ENCODE data around the gene EIPR1. TPM values are rescaled to one million over a fixed set of nuclear protein-coding genes. Genes with fewer than 3 reads are reported as not detected.
A peak's percentile ranks its signal among the peaks of the same experiment; 100 is the strongest.

Gene EIPR1
- total RNA-seq, 1 experiment from 2014 or later: 27.8 TPM

DNA sequence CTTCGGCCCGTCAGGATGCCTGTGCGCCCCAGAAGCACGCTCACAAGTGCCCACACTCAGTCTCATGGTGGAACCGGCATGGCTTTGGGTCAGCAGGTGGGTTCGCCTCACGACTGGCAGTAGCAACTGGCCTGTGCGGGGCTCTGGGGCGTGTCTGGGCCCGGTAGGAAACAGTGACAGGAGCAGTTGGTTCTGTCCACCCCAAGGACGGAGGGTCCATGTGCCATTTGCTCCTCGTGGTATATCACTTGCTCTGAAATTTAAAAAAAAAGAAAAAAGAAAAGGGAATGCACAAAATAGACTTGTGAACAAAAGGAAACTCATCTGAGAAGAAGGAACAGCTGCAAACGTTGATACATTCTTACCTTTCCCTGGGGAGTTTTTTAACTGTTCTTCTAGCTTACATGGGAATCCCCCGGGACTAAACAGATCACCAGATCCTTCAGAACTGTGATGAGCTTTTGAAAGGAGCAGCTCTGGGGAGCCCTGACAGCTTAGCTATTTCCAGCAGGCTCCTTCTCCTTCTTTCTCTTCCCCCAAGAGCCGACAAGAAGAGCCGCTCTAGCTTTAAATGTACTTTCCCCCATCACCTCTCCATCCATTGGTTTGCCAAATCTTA, 44.7 kb upstream of the EIPR1 start:
- H2BK120ac ChIP-seq (ENCODE audit: low read depth, low read length, poor library complexity, severe bottlenecking): no peak overlapping the region
- no peaks in the 10 kb centered on the region for H3K9me3 ChIP-seq (ENCODE audit: control insufficient read depth, low read depth, low read length)
- H3K79me1 ChIP-seq (ENCODE audit: insufficient read depth, low read depth, low read length, poor library complexity, severe bottlenecking): no peaks in the 10 kb centered on the region
- H3K36me3 Mint-ChIP-seq (ENCODE audit: insufficient read depth in 1 of 3, low read depth in 3 of 3): peaks cover 14 to 38% (median 22%) of the 10 kb centered on the region in 3 experiments; a peak in 6 of 7 replicates
- no peak overlapping the region for H3K18ac ChIP-seq (ENCODE audit: insufficient read length, low read depth, low read length)
- H2BK15ac ChIP-seq (ENCODE audit: low read depth, low read length): no peak overlapping the region
- no peak overlapping the region for H3K23ac ChIP-seq (ENCODE audit: insufficient read length, low read depth, low read length)
- no peaks in the 10 kb centered on the region; a peak in 1 of 4 replicates for H3K4me1 Mint-ChIP-seq
- no peaks in the 10 kb centered on the region for H3K27me3 ChIP-seq (ENCODE audit: insufficient read depth, low read length)
- H3T11ph ChIP-seq (ENCODE audit: low read length): no peak overlapping the region
- H2AFZ ChIP-seq (ENCODE audit: low read length): no peak overlapping the region
- no peak overlapping the region for H3K9ac ChIP-seq (ENCODE audit: extremely low read depth, insufficient read length, low read length)
- 0 out of 7 replicates have a peak overlapping the region, but pooled peaks of 1 of the 3 experiments have one; percentile 40 for H3K27ac Mint-ChIP-seq
- WGBS (ENCODE audit: extremely low coverage, insufficient read length, low lambda C conversion rate): no CpG with 5 or more reads among the region's 16 CpGs
- H4K20me1 ChIP-seq (ENCODE audit: control insufficient read depth, insufficient read depth, insufficient read length): no peaks in the 10 kb centered on the region
- no peak overlapping the region for H2AK5ac ChIP-seq (ENCODE audit: insufficient read length, low read length)
- no peak overlapping the region for H3K27ac ChIP-seq (ENCODE audit: insufficient read length, low read depth, low read length)
- no peaks in the 10 kb centered on the region for H3K79me2 ChIP-seq (ENCODE audit: insufficient read depth, low read length)
- H3K14ac ChIP-seq (ENCODE audit: insufficient read depth, low read length): no peak overlapping the region
- no peak overlapping the region for H3K4me3 Mint-ChIP-seq
- no peak overlapping the region for H4K5ac ChIP-seq (ENCODE audit: insufficient read length, low read depth, low read length)
- H3K9me3 Mint-ChIP-seq: no peaks in the 10 kb centered on the region
- no peak overlapping the region for H4K91ac ChIP-seq (ENCODE audit: insufficient read length, low read depth, low read length)
- no peak overlapping the region for H2BK12ac ChIP-seq (ENCODE audit: insufficient read length, low read depth, low read length)
- no peak overlapping the region for H3K4ac ChIP-seq (ENCODE audit: low read depth, low read length)
- H2BK20ac ChIP-seq (ENCODE audit: low read depth, low read length, poor library complexity, severe bottlenecking): no peak overlapping the region
- no peak overlapping the region for H3K56ac ChIP-seq (ENCODE audit: insufficient read length, low read depth, low read length)
- H3K23me2 ChIP-seq (ENCODE audit: insufficient read length, low read depth, low read length, poor library complexity, severe bottlenecking): no peaks in the 10 kb centered on the region
- DNase-seq: no peak
- TF ChIP-seq, protein P1, sequence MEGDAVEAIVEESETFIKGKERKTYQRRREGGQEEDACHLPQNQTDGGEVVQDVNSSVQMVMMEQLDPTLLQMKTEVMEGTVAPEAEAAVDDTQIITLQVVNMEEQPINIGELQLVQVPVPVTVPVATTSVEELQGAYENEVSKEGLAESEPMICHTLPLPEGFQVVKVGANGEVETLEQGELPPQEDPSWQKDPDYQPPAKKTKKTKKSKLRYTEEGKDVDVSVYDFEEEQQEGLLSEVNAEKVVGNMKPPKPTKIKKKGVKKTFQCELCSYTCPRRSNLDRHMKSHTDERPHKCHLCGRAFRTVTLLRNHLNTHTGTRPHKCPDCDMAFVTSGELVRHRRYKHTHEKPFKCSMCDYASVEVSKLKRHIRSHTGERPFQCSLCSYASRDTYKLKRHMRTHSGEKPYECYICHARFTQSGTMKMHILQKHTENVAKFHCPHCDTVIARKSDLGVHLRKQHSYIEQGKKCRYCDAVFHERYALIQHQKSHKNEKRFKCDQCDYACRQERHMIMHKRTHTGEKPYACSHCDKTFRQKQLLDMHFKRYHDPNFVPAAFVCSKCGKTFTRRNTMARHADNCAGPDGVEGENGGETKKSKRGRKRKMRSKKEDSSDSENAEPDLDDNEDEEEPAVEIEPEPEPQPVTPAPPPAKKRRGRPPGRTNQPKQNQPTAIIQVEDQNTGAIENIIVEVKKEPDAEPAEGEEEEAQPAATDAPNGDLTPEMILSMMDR (conservative IDR thresholded peaks at IDR 0.05): no peak
- no peak overlapping the region for H3K4me2 ChIP-seq (ENCODE audit: insufficient read depth, insufficient read length, low read length)
- no peaks in the 10 kb centered on the region for H3K4me1 ChIP-seq (ENCODE audit: insufficient read depth, low read length)
- H2BK5ac ChIP-seq (ENCODE audit: insufficient read length, low read length): no peak overlapping the region
- no peak overlapping the region for H4K8ac ChIP-seq (replicated peaks; ENCODE audit: insufficient read length, low read depth, low read length)
- H3K27me3 Mint-ChIP-seq (ENCODE audit: low read depth): no peaks in the 10 kb centered on the region
